Liver (tissue), 9 donors: ENCODE results near the gene TNXB. TPM values are rescaled to one million over a fixed set of nuclear protein-coding genes. Genes with fewer than 3 reads are reported as not detected.

ENCODE experiments used
- DNase-seq: peaks from one replicate; pipeline ENCODE4 v3.0.0-alpha.2; 2017; ENCODE audit warnings: low spot score
- H3K27ac ChIP-seq, 2 donors: one replicate each; pipeline ENCODE4 v1.7.0; 2013; ENCODE audit warnings: inconsistent platforms in 2 of 2, low read length in 2 of 2, control low read depth in 1 of 2, low read depth in 1 of 2, mild to moderate bottlenecking in 1 of 2
- H3K27me3 ChIP-seq, 4 donors: one replicate each; pipeline versions ENCODE4 v1.6.1 to v1.7.0; 2013; ENCODE audit warnings: low read length in 3 of 4, inconsistent platforms in 1 of 4, mild to moderate bottlenecking in 1 of 4, moderate library complexity in 1 of 4; ENCODE audit not compliant: control insufficient read depth in 4 of 4, insufficient read depth in 4 of 4
- H3K36me3 ChIP-seq, 4 donors: one replicate each; pipeline versions ENCODE4 v1.6.1 to v1.7.0; 2013; ENCODE audit warnings: low read length in 3 of 4, mild to moderate bottlenecking in 3 of 4, low read depth in 1 of 4, moderate library complexity in 1 of 4; ENCODE audit not compliant: control insufficient read depth in 4 of 4, insufficient read depth in 3 of 4
- H3K4me1 ChIP-seq, 4 donors: one replicate each; pipeline versions ENCODE4 v1.6.1 to v1.7.0; 2013; ENCODE audit warnings: low read length in 3 of 4, mild to moderate bottlenecking in 3 of 4, moderate library complexity in 1 of 4; ENCODE audit not compliant: control insufficient read depth in 4 of 4, insufficient read depth in 4 of 4
- H3K4me3 ChIP-seq, 3 donors: one replicate each; pipeline versions ENCODE4 v1.6.1 to v1.7.0; 2013; ENCODE audit warnings: low read length in 3 of 3, control low read depth in 1 of 3, low read depth in 1 of 3, mild to moderate bottlenecking in 1 of 3
- H3K9ac ChIP-seq, 2 donors: one replicate each; pipeline ENCODE4 v1.7.0; 2013; ENCODE audit warnings: low read length in 2 of 2, mild to moderate bottlenecking in 2 of 2, moderate library complexity in 2 of 2, control low read depth in 1 of 2, low read depth in 1 of 2
- H3K9me3 ChIP-seq, 4 donors: one replicate each; pipeline versions ENCODE4 v1.6.1 to v1.7.0; 2013; ENCODE audit warnings: low read length in 3 of 4; ENCODE audit not compliant: control insufficient read depth in 4 of 4
- CTCF ChIP-seq: fragments of 150-350 bp; IDR thresholded peaks from 2 replicates; pipeline ENCODE4 v1.5.1; 2017; ENCODE audit warnings: improper control_type of control experiment, low read depth, low read length; ENCODE audit not compliant: missing input control
- EGR1 ChIP-seq, 2 donors: IDR thresholded peaks; 2 replicates each; pipeline ENCODE4 v1.6.1; 2016 to 2018; ENCODE audit warnings: antibody characterized with exemption in 2 of 2, low read depth in 2 of 2
- FOXA1 ChIP-seq: IDR thresholded peaks from 2 replicates; pipeline ENCODE4 v1.6.1; 2016; ENCODE audit warnings: antibody characterized with exemption
- FOXA2 ChIP-seq: IDR thresholded peaks from 2 replicates; pipeline ENCODE4 v1.6.1; 2016; ENCODE audit warnings: antibody characterized with exemption
- GABPA ChIP-seq, 2 donors: IDR thresholded peaks in 1 of 2; conservative IDR thresholded peaks in 1 of 2; 2 replicates each; pipeline ENCODE4 v1.6.1; 2016; ENCODE audit warnings: antibody characterized with exemption in 2 of 2, mild to moderate bottlenecking in 1 of 2, moderate library complexity in 1 of 2
- HNF4A ChIP-seq, 2 donors: conservative IDR thresholded peaks; 2 replicates each; pipeline ENCODE4 v1.6.1; 2016; ENCODE audit warnings: antibody characterized with exemption in 2 of 2, mild to moderate bottlenecking in 2 of 2
- HNF4G ChIP-seq: IDR thresholded peaks from 2 replicates; pipeline ENCODE4 v1.6.1; 2016; ENCODE audit warnings: antibody characterized with exemption
- JUND ChIP-seq, 2 donors: IDR thresholded peaks; 2 replicates each; pipeline ENCODE4 v1.6.1; 2016; ENCODE audit warnings: antibody characterized with exemption in 2 of 2
- NR2F2 ChIP-seq: IDR thresholded peaks from 2 replicates; pipeline ENCODE4 v1.6.1; 2016; ENCODE audit warnings: antibody characterized with exemption
- RAD21 ChIP-seq, 2 donors: IDR thresholded peaks; 2 replicates each; pipeline ENCODE4 v1.6.1; 2016; ENCODE audit warnings: antibody characterized with exemption in 2 of 2, mild to moderate bottlenecking in 2 of 2
- REST ChIP-seq: IDR thresholded peaks from 2 replicates; pipeline ENCODE4 v1.6.1; 2016; ENCODE audit warnings: antibody characterized with exemption, mild to moderate bottlenecking
- RXRA ChIP-seq, 2 donors: IDR thresholded peaks; 2 replicates each; pipeline ENCODE4 v1.6.1; 2017 to 2018; ENCODE audit warnings: antibody characterized with exemption in 2 of 2, mild to moderate bottlenecking in 1 of 2
- SP1 ChIP-seq: IDR thresholded peaks from 2 replicates; pipeline ENCODE4 v1.6.1; 2018; ENCODE audit warnings: antibody characterized with exemption, mild to moderate bottlenecking
- ZBTB33 ChIP-seq: IDR thresholded peaks from 2 replicates; pipeline ENCODE4 v1.6.1; 2016; ENCODE audit warnings: antibody characterized with exemption
- WGBS: extraction: QIAGEN DNeasy Blood & Tissue Kit; methylation state at CpG from one replicate; pipeline ENCODE4 v1.1.7; 2013; 5-methylcytosine and 5-hydroxymethylcytosine counted together
- polyA plus RNA-seq, 2 donors: library from polyadenylated mRNA; stranded (reverse) in 1 of 2; unstranded in 1 of 2; fragments of 200-250 nt in 1 of 2; fragments of >200 nt in 1 of 2; fragmentation: Nextera tagmentation in 1 of 2; extraction: Ambion mirVana in 1 of 2; gene quantifications; one replicate each; pipeline versions ENCODE4 v1.2.1 to v1.2.3, GENCODE V29; 2013 to 2015
- total RNA-seq, 2 donors: library from RNA; depleted of rRNA; stranded (reverse); fragments of >200 nt; gene quantifications; one replicate each; pipeline ENCODE4 v1.2.3, GENCODE V29; 2014
- TF ChIP-seq, protein P1 (sequence below): IDR thresholded peaks from 2 replicates; pipeline ENCODE4 v1.6.1; 2016; ENCODE audit warnings: antibody characterized with exemption
- TF ChIP-seq, protein P2 (sequence below): IDR thresholded peaks from 2 replicates; pipeline ENCODE4 v1.6.1; 2016; ENCODE audit warnings: antibody characterized with exemption
- donor health status: healthy.
- donor health status: healthy.
- donor health status: healthy.
- donor health status: healthy.
- donor health status: healthy.

The TNXB gene
- total and polyA plus RNA-seq, 4 donors = 3.0 to 17.1 (median 5.6) TPM

GRCh38 chr6:32083812-32084768, 25.0 kb downstream of the TNXB start:
- no peak for TF ChIP-seq REST
- TF ChIP-seq FOXA2 = no peak
- TF ChIP-seq, protein P1, sequence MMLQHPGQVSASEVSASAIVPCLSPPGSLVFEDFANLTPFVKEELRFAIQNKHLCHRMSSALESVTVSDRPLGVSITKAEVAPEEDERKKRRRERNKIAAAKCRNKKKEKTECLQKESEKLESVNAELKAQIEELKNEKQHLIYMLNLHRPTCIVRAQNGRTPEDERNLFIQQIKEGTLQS = no peak
- TF ChIP-seq NR2F2 = no peak
- no peak for TF ChIP-seq RXRA (IDR thresholded peaks at IDR 0.05)
- no peak for TF ChIP-seq HNF4A (conservative IDR thresholded peaks at IDR 0.05)
- no peak for TF ChIP-seq FOXA1
- TF ChIP-seq, protein P2, sequence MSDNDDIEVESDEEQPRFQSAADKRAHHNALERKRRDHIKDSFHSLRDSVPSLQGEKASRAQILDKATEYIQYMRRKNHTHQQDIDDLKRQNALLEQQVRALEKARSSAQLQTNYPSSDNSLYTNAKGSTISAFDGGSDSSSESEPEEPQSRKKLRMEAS = no peak
- H3K9ac ChIP-seq = no peak overlapping the region
- peaks cover 0 to 3% (median 0%) of the 10 kb centered on the region in 4 donors for H3K27me3 ChIP-seq
- no peaks in the 10 kb centered on the region for H3K36me3 ChIP-seq
- H3K4me3 ChIP-seq = no peak overlapping the region
- no peak for DNase-seq
- H3K4me1 ChIP-seq = peaks cover 0 to 5% (median 2%) of the 10 kb centered on the region in 4 donors
- WGBS = 94% methylated on average over 22 of the region's 22 CpGs
- no peak overlapping the region for H3K27ac ChIP-seq
- no peaks in the 10 kb centered on the region for H3K9me3 ChIP-seq

DNA sequence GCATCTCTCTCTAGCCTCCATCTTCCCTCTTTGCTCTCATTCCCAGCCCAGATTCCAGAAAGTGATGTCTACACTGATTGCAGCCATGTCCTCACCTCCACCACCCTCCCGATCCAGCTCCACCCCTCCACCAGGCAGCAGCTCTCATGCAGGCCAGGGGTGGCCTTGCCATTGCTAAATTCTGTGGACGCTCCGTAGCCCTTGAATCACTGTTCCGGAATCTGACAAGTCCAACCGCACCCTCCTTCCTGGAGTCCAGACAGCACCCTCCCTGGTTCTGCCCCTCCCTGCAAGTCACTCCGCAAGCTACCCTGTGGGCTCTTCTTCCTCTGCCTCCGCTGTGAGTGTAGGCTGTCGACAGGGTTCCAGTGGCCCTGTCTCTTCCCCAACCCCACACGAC, 26.2 kb downstream of the TNXB start:
- Histone ChIP-seq H3K4me3 (no peak overlapping the region), H3K27ac (no peak overlapping the region), H3K27me3 (peaks cover 0 to 3% (median 0%) of the 10 kb centered on the region in 4 donors), H3K4me1 (peaks cover 0 to 5% (median 2%) of the 10 kb centered on the region in 4 donors), H3K36me3 (no peaks in the 10 kb centered on the region), H3K9me3 (no peaks in the 10 kb centered on the region), H3K9ac (no peak overlapping the region)
- no peak for DNase-seq
- TF ChIP-seq EGR1 (IDR thresholded peaks at IDR 0.05; ENCODE audit: low read depth in 2 of 2) = no peak
- TF ChIP-seq NR2F2 = no peak
- TF ChIP-seq, protein P1 = no peak
- TF ChIP-seq, protein P2 = no peak
- no peak for TF ChIP-seq GABPA (IDR thresholded peaks at IDR 0.05 in 1 of 2, conservative IDR thresholded peaks at IDR 0.05 in 1 of 2)
- no peak for TF ChIP-seq ZBTB33
- TF ChIP-seq SP1 = no peak
- no peak for TF ChIP-seq HNF4A (conservative IDR thresholded peaks at IDR 0.05)
- no peak for TF ChIP-seq REST
- TF ChIP-seq RXRA (IDR thresholded peaks at IDR 0.05) = no peak
- TF ChIP-seq JUND (IDR thresholded peaks at IDR 0.05) = no peak
- no peak for TF ChIP-seq FOXA2
- TF ChIP-seq HNF4G = no peak
- TF ChIP-seq CTCF = no peak
- TF ChIP-seq FOXA1 = no peak
- no peak for TF ChIP-seq RAD21 (IDR thresholded peaks at IDR 0.05)
- WGBS = 86% methylated on average over 9 of the region's 9 CpGs
